IMR-90 (cell line): Measurements from ENCODE around the gene SLC4A2. TPM values are rescaled to one million over a fixed set of nuclear protein-coding genes. Genes with fewer than 3 reads are reported as not detected.

Source experiments
- ATAC-seq: fragments of 200-7000 bp; cut with Tn5 transposase; 2 replicates; pipeline ENCODE4 v1.9.1; 2020; ENCODE audit warnings: low read depth, mild to moderate bottlenecking, moderate library complexity
- BruUV-seq: library from RNA; stranded (reverse); fragments of 400-500 nt; replicated peaks from 2 replicates; lab custom pipeline; 2021; lab: Mats Ljungman, UMichigan
- CTCF ChIA-PET: fragments of 300-600 bp; formaldehyde crosslinking; extraction: SDS; loops from one replicate; lab custom pipeline; 2021; ENCODE audit warnings: antibody characterized with exemption; lab: Yijun Ruan, JAX
- POLR2A ChIA-PET: fragments of 300-600 bp; sonication (Branson Sonifier 250); formaldehyde crosslinking; loops from one replicate; lab custom pipeline; 2022; ENCODE audit warnings: antibody characterized with exemption; ENCODE audit not compliant: unreplicated experiment; lab: Charles Lee
- DNase-seq: peaks from one replicate; pipeline ENCODE4 v3.0.0; 2013
- H2AFZ ChIP-seq: replicated peaks from 2 replicates; pipeline ENCODE3; 2013; ENCODE audit warnings: low read length, mild to moderate bottlenecking; ENCODE audit not compliant: poor library complexity
- H2AK5ac ChIP-seq: 2 replicates; pipeline ENCODE4 v1.6.1; 2013; ENCODE audit warnings: low read depth, low read length, inconsistent platforms
- H2AK9ac ChIP-seq: replicated peaks from 2 replicates; pipeline ENCODE3; 2013; ENCODE audit warnings: mild to moderate bottlenecking, low read depth, low read length, moderate library complexity; ENCODE audit not compliant: poor library complexity
- H2BK120ac ChIP-seq: 2 replicates; pipeline ENCODE4 v1.6.1; 2013; ENCODE audit warnings: low read depth, low read length, inconsistent platforms
- H2BK15ac ChIP-seq: 3 replicates; pipeline ENCODE4 v1.6.1; 2013; ENCODE audit warnings: low read depth, low read length, inconsistent platforms
- H2BK20ac ChIP-seq: 2 replicates; pipeline ENCODE4 v1.6.1; 2013; ENCODE audit warnings: low read depth, mild to moderate bottlenecking, inconsistent platforms, low read length, moderate library complexity
- H2BK5ac ChIP-seq: 2 replicates; pipeline ENCODE4 v1.6.1; 2013; ENCODE audit warnings: mild to moderate bottlenecking, low read depth, low read length, inconsistent platforms; ENCODE audit not compliant: poor library complexity, severe bottlenecking
- H3K14ac ChIP-seq: replicated peaks from 2 replicates; pipeline ENCODE4 v1.6.1; 2013; ENCODE audit warnings: low read depth, low read length, inconsistent platforms
- H3K18ac ChIP-seq: 2 replicates; pipeline ENCODE4 v1.6.1; 2013; ENCODE audit warnings: low read depth, low read length, control low read depth
- H3K23ac ChIP-seq: 2 replicates; pipeline ENCODE4 v1.6.1; 2013; ENCODE audit warnings: low read depth, low read length, inconsistent platforms
- H3K27ac ChIP-seq: 2 replicates; pipeline ENCODE4 v1.5.1; 2013; ENCODE audit warnings: mild to moderate bottlenecking, control low read depth, low read length; ENCODE audit not compliant: insufficient read depth
- H3K27me3 ChIP-seq: 2 replicates; pipeline ENCODE4 v1.6.1; 2013; ENCODE audit warnings: low read length; ENCODE audit not compliant: control insufficient read depth, insufficient read depth
- H3K36me3 ChIP-seq: 2 replicates; pipeline ENCODE4 v1.6.1; 2013; ENCODE audit warnings: low read length, mixed read lengths; ENCODE audit not compliant: control insufficient read depth, insufficient read depth
- H3K4ac ChIP-seq: 2 replicates; pipeline ENCODE4 v1.6.1; 2013; ENCODE audit warnings: low read depth, low read length, inconsistent platforms
- H3K4me1 ChIP-seq: 2 replicates; pipeline ENCODE4 v1.6.1; 2013; ENCODE audit warnings: low read length, mixed read lengths; ENCODE audit not compliant: control insufficient read depth, insufficient read depth
- H3K4me2 ChIP-seq: 2 replicates; pipeline ENCODE4 v1.6.1; 2013; ENCODE audit warnings: low read depth, mild to moderate bottlenecking, control low read depth, low read length, moderate library complexity
- H3K4me3 ChIP-seq: 2 replicates; pipeline ENCODE4 v1.5.1; 2013; ENCODE audit warnings: low read depth, mild to moderate bottlenecking, control low read depth, low read length, moderate library complexity; ENCODE audit not compliant: insufficient read depth
- H3K56ac ChIP-seq: 2 replicates; pipeline ENCODE4 v1.6.1; 2013; ENCODE audit warnings: low read length, inconsistent platforms; ENCODE audit not compliant: insufficient read depth; ENCODE audit errors: extremely low read depth
- H3K79me1 ChIP-seq, 2 experiments: 2 replicates each; pipeline ENCODE4 v1.6.1; 2013; ENCODE audit warnings: low read length in 2 of 2, inconsistent platforms in 1 of 2, low read depth in 1 of 2
- H3K9ac ChIP-seq: 2 replicates; pipeline ENCODE4 v1.6.1; 2013; ENCODE audit warnings: low read depth, low read length, control low read depth
- H3K9me1 ChIP-seq: 2 replicates; pipeline ENCODE4 v1.6.1; 2013; ENCODE audit warnings: low read length, inconsistent platforms; ENCODE audit not compliant: insufficient read depth
- H3K9me3 ChIP-seq: 2 replicates; pipeline ENCODE4 v1.6.1; 2013; ENCODE audit warnings: low read length; ENCODE audit not compliant: control insufficient read depth, insufficient read depth
- H4K20me1 ChIP-seq: 2 replicates; pipeline ENCODE4 v1.6.1; 2013; ENCODE audit warnings: low read length, inconsistent platforms; ENCODE audit not compliant: insufficient read depth
- H4K5ac ChIP-seq: 2 replicates; pipeline ENCODE4 v1.6.1; 2013; ENCODE audit warnings: mild to moderate bottlenecking, low read depth, low read length, control low read depth
- H4K8ac ChIP-seq, 2 experiments: 2 replicates each; pipeline ENCODE4 v1.6.1; 2013; ENCODE audit warnings: low read depth in 2 of 2, low read length in 2 of 2, control low read depth in 1 of 2, inconsistent platforms in 1 of 2
- H4K91ac ChIP-seq: 2 replicates; pipeline ENCODE4 v1.6.1; 2013; ENCODE audit warnings: low read depth, low read length, inconsistent platforms; ENCODE audit not compliant: insufficient read depth
- CEBPB ChIP-seq: IDR thresholded peaks from 2 replicates; pipeline ENCODE4 v1.6.1; 2012; ENCODE audit warnings: low read depth, low read length, improper control_type of control experiment
- MAFK ChIP-seq: IDR thresholded peaks from 2 replicates; pipeline ENCODE4 v1.6.1; 2012; ENCODE audit warnings: low read depth, low read length, improper control_type of control experiment
- MAZ ChIP-seq: IDR thresholded peaks from 2 replicates; pipeline ENCODE4 v1.6.1; 2012; ENCODE audit warnings: low read depth, mild to moderate bottlenecking, low read length, improper control_type of control experiment, moderate library complexity, borderline replicate concordance
- NFE2L2 ChIP-seq: fragments of 150-350 bp; IDR thresholded peaks from 2 replicates; pipeline ENCODE4 v1.6.1; 2016; ENCODE audit warnings: low read depth, mild to moderate bottlenecking, low read length
- WGBS, 2 experiments: methylation state at CpG; one replicate each; pipeline versions ENCODE4 v1.1.5 to v1.1.7; 2013; ENCODE audit warnings: missing lambda C conversion rate in 2 of 2; ENCODE audit not compliant: insufficient read length in 1 of 2; ENCODE audit errors: extremely low coverage in 2 of 2; 5-methylcytosine and 5-hydroxymethylcytosine counted together
- dilution Hi-C: fragments of 300-500 bp; cut with HindIII; formaldehyde crosslinking; loops from one replicate; pipeline ENCODE4 v1.14.3; 2018; ENCODE audit warnings: low sequenced_read_pairs; ENCODE audit not compliant: unreplicated experiment
- in situ Hi-C: fragments of 300-500 bp; cut with MboI; formaldehyde crosslinking; loops from 3 replicates; pipeline ENCODE4 v1.14.3; 2019; ENCODE audit warnings: low sequenced_read_pairs, inconsistent platforms, mixed read lengths
- intact Hi-C: fragments of 100-400 bp; cut with micrococcal nuclease; formaldehyde crosslinking; loops from 2 replicates; pipeline ENCODE4 v1.10.0; 2022
- polyA plus RNA-seq, 3 experiments: library from polyadenylated mRNA; depleted of rRNA; stranded (reverse); fragments of >200 nt; gene quantifications; 2 replicates each; pipeline ENCODE4 v1.2.3, GENCODE V29; 2012; ENCODE audit warnings: low replicate concordance in 1 of 3
- total RNA-seq: library from RNA; depleted of rRNA; stranded (reverse); fragments of >200 nt; gene quantifications from 2 replicates; pipeline ENCODE4 v1.2.3, GENCODE V29; 2012
- TF ChIP-seq, protein P1 (sequence below): fragments of 150-350 bp; IDR thresholded peaks from 2 replicates; pipeline ENCODE4 v1.6.1; 2017; ENCODE audit warnings: mild to moderate bottlenecking, antibody characterized with exemption, low read length, low read depth

SLC4A2 gene
- total and polyA plus RNA-seq, 2 of the 4 experiments (the other 2 are of a cell fraction): 29.6 to 91.0 TPM

DNA sequence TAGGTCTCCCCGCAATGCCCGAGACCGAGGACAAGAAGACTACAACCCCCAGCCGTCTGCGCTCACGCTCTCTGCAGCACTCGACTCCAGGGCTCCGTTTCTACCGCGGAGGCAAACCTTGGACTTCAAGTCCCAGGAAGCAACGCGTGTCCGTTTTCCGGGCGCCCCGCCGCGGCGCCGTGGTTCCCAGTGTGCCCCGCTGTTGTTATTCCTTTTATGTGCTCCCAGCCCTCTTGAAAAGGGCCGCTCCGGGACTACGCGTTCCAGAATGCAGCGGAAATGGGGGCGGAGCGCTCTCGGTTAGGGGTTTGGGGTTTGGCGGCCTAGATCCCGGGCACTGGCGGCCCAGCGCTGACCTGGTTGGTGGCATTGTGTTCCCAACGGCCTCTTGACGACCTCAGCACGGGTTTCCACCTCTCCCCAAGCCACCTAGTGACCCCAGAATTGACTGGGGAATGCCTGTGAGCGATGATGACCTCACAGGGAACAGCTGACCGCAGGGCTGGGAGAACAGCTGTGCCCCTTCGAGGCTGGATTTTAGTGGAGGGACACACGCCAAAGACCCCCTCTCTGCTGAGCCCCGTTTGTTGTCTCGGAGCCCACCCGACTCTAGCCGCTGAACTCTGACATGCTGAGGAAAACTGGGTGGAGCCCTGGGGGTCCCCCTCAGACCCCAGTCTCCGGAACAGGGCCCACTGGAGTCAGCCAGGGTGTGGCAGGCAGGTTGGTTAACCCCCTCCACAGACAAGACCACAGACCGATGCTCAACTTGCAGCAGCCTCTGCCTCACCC is 1.2 kb upstream of the SLC4A2 start (continued):
- TF ChIP-seq MAZ: peak; percentile 26; the same call in 1 of the 2 replicates
- TF ChIP-seq MAFK: no peak
- TF ChIP-seq CEBPB: no peak

DNA sequence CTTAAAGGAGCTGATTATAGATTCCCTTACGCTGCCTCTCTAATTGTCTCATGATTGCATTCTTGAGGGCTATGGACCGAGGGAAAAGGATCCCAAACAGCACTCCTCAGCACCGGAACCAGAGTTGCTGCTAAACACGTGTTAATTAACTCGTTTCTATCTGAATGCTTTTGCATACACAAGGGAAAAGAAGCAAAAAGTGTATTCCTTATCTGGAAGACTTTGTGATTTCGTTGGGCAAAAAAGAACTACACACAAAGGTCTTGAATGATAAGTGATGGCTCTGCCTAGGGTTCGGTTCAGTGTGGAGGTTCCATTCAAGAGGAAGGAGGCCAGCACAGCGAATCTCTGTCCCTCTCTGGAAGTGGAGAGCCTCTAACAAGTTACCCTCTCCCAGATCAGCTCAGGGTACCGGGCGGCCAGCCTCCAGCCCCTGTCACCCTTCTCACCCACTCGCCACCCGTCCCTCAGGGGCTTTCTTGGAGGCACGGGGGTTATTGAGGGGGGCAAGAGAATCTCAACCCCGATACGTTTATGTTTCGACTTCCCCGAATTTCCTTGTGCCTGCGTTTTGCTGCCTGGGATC is 515 bp upstream of the SLC4A2 start:
- Histone ChIP-seq H3K9ac (peak overlapping the region; percentile 82), H3K56ac (peak overlapping the region; percentile 95), H3K4me3 (peak overlapping the region; percentile 52), H2AFZ (peak overlapping the region; percentile 95), H4K91ac (peak overlapping the region; percentile 98), H2BK5ac (peak overlapping the region; percentile 94), H3K18ac (peak overlapping the region; percentile 80), H3K14ac (peak overlapping the region; percentile 97), H3K23ac (peak overlapping the region; percentile 91), H2BK20ac (peak overlapping the region; percentile 18), H4K8ac (peak overlapping the region; percentile 94 to 100), H2BK15ac (peak overlapping the region; percentile 69; the same call in 2 of the 3 replicates), H4K20me1 (peaks cover 25% of the 10 kb centered on the region), H2AK9ac (peak overlapping the region; percentile 95), H3K27ac (peak overlapping the region; percentile 91), H3K79me1 (peaks cover 20 to 60% of the 10 kb centered on the region in 2 experiments), H3K36me3 (no peaks in the 10 kb centered on the region; the same call in 1 of the 2 replicates), H3K4me2 (peak overlapping the region; percentile 80), H3K4ac (peak overlapping the region; percentile 97), H4K5ac (peak overlapping the region; percentile 80), H3K9me1 (peaks cover 12% of the 10 kb centered on the region; the same call in 1 of the 2 replicates), H3K27me3 (no peaks in the 10 kb centered on the region), H3K9me3 (no peaks in the 10 kb centered on the region), H2AK5ac (peak overlapping the region; percentile 95), H2BK120ac (peak overlapping the region; percentile 84), H3K4me1 (peaks cover 43% of the 10 kb centered on the region)
- no TSS peak for BruUV-seq
- POLR2A ChIA-PET: interaction anchor here (0.6 kb wide), 1 partner anchor 50 kb away, joined by 6 read pairs; no protein-coding TSS in a partner anchor
- dilution Hi-C loops (no loop called here), intact Hi-C loops (loop anchor here (1.0 to 2.0 kb wide), 2 partner anchors 9 to 22 kb away; partner anchors contain the start of gene FASTK), in situ Hi-C loops (no loop called here)
- no peak for DNase-seq
- 50% methylated on average over 1 of the region's 18 CpGs; no CpG with 5 or more reads in 1 of the 2 experiments for WGBS, 2 experiments
- TF ChIP-seq, protein P1, sequence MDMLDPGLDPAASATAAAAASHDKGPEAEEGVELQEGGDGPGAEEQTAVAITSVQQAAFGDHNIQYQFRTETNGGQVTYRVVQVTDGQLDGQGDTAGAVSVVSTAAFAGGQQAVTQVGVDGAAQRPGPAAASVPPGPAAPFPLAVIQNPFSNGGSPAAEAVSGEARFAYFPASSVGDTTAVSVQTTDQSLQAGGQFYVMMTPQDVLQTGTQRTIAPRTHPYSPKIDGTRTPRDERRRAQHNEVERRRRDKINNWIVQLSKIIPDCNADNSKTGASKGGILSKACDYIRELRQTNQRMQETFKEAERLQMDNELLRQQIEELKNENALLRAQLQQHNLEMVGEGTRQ: no peak
- TF ChIP-seq MAZ (no peak), NFE2L2 (no peak)
- no peak for ATAC-seq
- CTCF ChIA-PET: no interaction called here
